ENCODE data around the gene NCR3LG1.

Gene NCR3LG1

GRCh38 chr11:17389957-17390649 lies 38.5 kb downstream of the NCR3LG1 start:
- intact Hi-C loops (cut with DNase I): no loop called here

GRCh38 chr11:17391493-17392355 lies 40.1 kb downstream of the NCR3LG1 start:
- DNase-seq: peak in 2 of 10 donors; percentile 2 to 16
- intact Hi-C loops (cut with DNase I): no loop called here

More at GRCh38 chr11:17389957-17390649, 38.5 kb downstream of the NCR3LG1 start:
- peak in 1 of 10 donors; percentile 44 for DNase-seq

GRCh38 chr11:17392872-17393271 lies 41.3 kb downstream of the NCR3LG1 start:
- intact Hi-C loops (cut with DNase I): no loop called here
- peak in 2 of 10 donors; percentile 11 to 50 for DNase-seq

GRCh38 chr11:17393472-17393871 lies 41.9 kb downstream of the NCR3LG1 start:
- no peak for DNase-seq
- intact Hi-C loops (cut with DNase I): no loop called here

GRCh38 chr11:17394743-17395390 lies 43.3 kb downstream of the NCR3LG1 start:
- intact Hi-C loops (cut with DNase I): no loop called here
- DNase-seq: no peak

- intact Hi-C loops (cut with DNase I): no loop called here
Measured at GRCh38 chr11:17395554-17395961, 44.0 kb downstream of the NCR3LG1 start.

GRCh38 chr11:17395978-17396377 lies 44.4 kb downstream of the NCR3LG1 start:
- intact Hi-C loops (cut with DNase I): no loop called here
- DNase-seq: no peak

More at GRCh38 chr11:17395554-17395961, 44.0 kb downstream of the NCR3LG1 start:
- DNase-seq: peak in 1 of 10 donors; percentile 73

GRCh38 chr11:17396598-17397310 lies 45.2 kb downstream of the NCR3LG1 start:
- DNase-seq: peak in 1 of 10 donors; percentile 71
- intact Hi-C loops (cut with DNase I): no loop called here

GRCh38 chr11:17397311-17398002 lies 45.9 kb downstream of the NCR3LG1 start:
- intact Hi-C loops (cut with DNase I): no loop called here
- peak in 1 of 10 donors; percentile 76 for DNase-seq

GRCh38 chr11:17399236-17399635 lies 47.6 kb downstream of the NCR3LG1 start:
- no peak for DNase-seq
- intact Hi-C loops (cut with DNase I): no loop called here

GRCh38 chr11:17400048-17400775 lies 48.6 kb downstream of the NCR3LG1 start:
- DNase-seq: peak in 1 of 10 donors; percentile 62
- intact Hi-C loops (cut with DNase I): no loop called here

- peak in 1 of 10 donors; percentile 73 for DNase-seq
- intact Hi-C loops (cut with DNase I): no loop called here
Measured at GRCh38 chr11:17401316-17401715, 49.7 kb downstream of the NCR3LG1 start.

- intact Hi-C loops (cut with DNase I): no loop called here
- DNase-seq: peak in 1 of 10 donors; percentile 52
Measured at GRCh38 chr11:17401841-17402240, 50.2 kb downstream of the NCR3LG1 start.

- intact Hi-C loops (cut with DNase I): no loop called here
- DNase-seq: no peak
Measured at GRCh38 chr11:17402486-17402885, 50.9 kb downstream of the NCR3LG1 start.

GRCh38 chr11:17403980-17404759 lies 52.6 kb downstream of the NCR3LG1 start:
- intact Hi-C loops (cut with DNase I): no loop called here

GRCh38 chr11:17405232-17406005 lies 53.8 kb downstream of the NCR3LG1 start:
- intact Hi-C loops (cut with DNase I): no loop called here
- DNase-seq: peak; percentile 42 to 92 (median 66)

More at GRCh38 chr11:17403980-17404759, 52.6 kb downstream of the NCR3LG1 start:
- peak in 2 of 10 donors; percentile 39 to 61 for DNase-seq

GRCh38 chr11:17406082-17406817 lies 54.6 kb downstream of the NCR3LG1 start:
- peak in 2 of 10 donors; percentile 15 to 25 for DNase-seq
- intact Hi-C loops (cut with DNase I): no loop called here
